Heart right ventricle (tissue), 16 donors: ENCODE data around the gene YRDC. TPM values are rescaled to one million over a fixed set of nuclear protein-coding genes. Genes with fewer than 3 reads are reported as not detected.

ENCODE experiments used
- ATAC-seq, 8 donors: fragments of 200-7000 bp; cut with Tn5 transposase; one replicate each; pipeline ENCODE4 v1.9.1; 2020; ENCODE audit warnings: mild to moderate bottlenecking in 8 of 8, moderate library complexity in 8 of 8, moderate number of reproducible peaks in 1 of 8
- DNase-seq, 2 donors: peaks; one replicate each; pipeline ENCODE4 v3.0.0-alpha.2; 2020
- H3K27ac ChIP-seq, 10 donors: fragments of 200-600 bp; sonication (generic) in 2 of 10; one replicate each; pipeline versions ENCODE4 v1.5.0 to v1.8.0; 2020 to 2022; ENCODE audit warnings: mild to moderate bottlenecking in 3 of 10
- H3K27me3 ChIP-seq, 7 donors: fragments of 200-600 bp; one replicate each; pipeline ENCODE4 v1.8.0; 2021 to 2022; ENCODE audit warnings: mild to moderate bottlenecking in 2 of 7
- H3K36me3 ChIP-seq, 9 donors: fragments of 200-600 bp; sonication (generic) in 1 of 9; one replicate each; pipeline versions ENCODE4 v1.5.0 to v1.8.0; 2020 to 2022; ENCODE audit warnings: mild to moderate bottlenecking in 2 of 9
- H3K4me1 ChIP-seq, 9 donors: fragments of 200-600 bp; sonication (generic) in 1 of 9; one replicate each; pipeline versions ENCODE4 v1.5.0 to v1.8.0; 2020 to 2022; ENCODE audit warnings: mild to moderate bottlenecking in 4 of 9
- H3K4me3 ChIP-seq, 10 donors: fragments of 200-600 bp; sonication (generic) in 2 of 10; one replicate each; pipeline versions ENCODE4 v1.5.0 to v1.8.0; 2020 to 2022; ENCODE audit warnings: mild to moderate bottlenecking in 7 of 10, moderate library complexity in 2 of 10
- H3K9me3 ChIP-seq, 11 donors: fragments of 200-600 bp in 10 of 11; sonication (generic) in 2 of 11; one replicate each; pipeline versions ENCODE4 v1.5.0 to v1.8.0; 2013 to 2022; ENCODE audit warnings: mild to moderate bottlenecking in 2 of 11, control low read depth in 1 of 11, moderate library complexity in 1 of 11
- WGBS, 2 donors: extraction: QIAGEN DNeasy Blood & Tissue Kit; methylation state at CpG; one replicate each; pipeline ENCODE4 v1.1.7; 2013; ENCODE audit warnings: inconsistent platforms in 1 of 2; 5-methylcytosine and 5-hydroxymethylcytosine counted together
- intact Hi-C, 10 donors: fragments of 100-400 bp; cut with DNase I; formaldehyde crosslinking; loops; one replicate each; pipeline versions ENCODE4 v1.11.1 to v1.14.2; 2022
- polyA plus RNA-seq, 2 donors: library from polyadenylated mRNA; stranded (reverse); fragments of 200-250 nt; gene quantifications; one replicate each; pipeline ENCODE4 v1.2.3, GENCODE V29; 2013
- total RNA-seq, 10 donors: library from RNA; stranded (reverse); fragmentation: NEBNext Ultra II Directional in 3 of 10; extraction: Animal tissue kit (Norgen Biotek cat#: 25700) in 3 of 10; gene quantifications; one replicate each; pipeline versions ENCODE4 v1.2.1 to v1.2.4, GENCODE V29; 2021 to 2023
- TF ChIP-seq, protein P1 (sequence below), 9 donors: fragments of 200-600 bp; sonication (generic) in 2 of 9; IDR thresholded peaks; one replicate each; pipeline versions ENCODE4 v1.5.0 to v1.8.0; 2021 to 2022; ENCODE audit warnings: antibody characterized with exemption in 9 of 9, mild to moderate bottlenecking in 5 of 9, moderate library complexity in 1 of 9
- donor health status: Arrhythmogenic right ventricular cardiomyopathy.
- donor health status: ischemic (EF 13 %, LVEDD 7.1; RV severe dilation, severe dysfunction).
- donor health status: healthy with polysubstance abuse.
- donor health status: DM: no; HTN: yes; CAD: no.
- donor health status: DM: no; HTN: no; CAD: no.
- donor health status: ischemic (EF 25% LVEDD 6.9; RV normal size, moderate dysfunction).
- donor health status: ischemic (EF 25% LVEDD 5.7; RV mildly dilated, moderate dysfunction).
- donor health status: healthy.
- donor health status: DM: yes; HTN: yes; CAD: no.
- donor health status: Ischemic cardiomyopathy.
- donor health status: ischemic (EF 35%, LVEDD 5.7; RV mildly dilated, moderate dysfunction).
- donor health status: nonischemic (EF 11% LVEDD 7.7; RV severe dilation, severe dysfunction).
- donor health status: DM: yes; HTN: yes; CAD: no.
- donor health status: PGD.
- donor health status: ischemic (EF 29% LVEDD 5.4; RV normal size, mild dysfunction).
- donor health status: nonischemic (EF 23%, LVEDD 6.1; RV moderate dilation, normal function).

Gene YRDC
- total and polyA plus RNA-seq, 12 donors = 3.3 to 15.9 (median 5.5) TPM

DNA sequence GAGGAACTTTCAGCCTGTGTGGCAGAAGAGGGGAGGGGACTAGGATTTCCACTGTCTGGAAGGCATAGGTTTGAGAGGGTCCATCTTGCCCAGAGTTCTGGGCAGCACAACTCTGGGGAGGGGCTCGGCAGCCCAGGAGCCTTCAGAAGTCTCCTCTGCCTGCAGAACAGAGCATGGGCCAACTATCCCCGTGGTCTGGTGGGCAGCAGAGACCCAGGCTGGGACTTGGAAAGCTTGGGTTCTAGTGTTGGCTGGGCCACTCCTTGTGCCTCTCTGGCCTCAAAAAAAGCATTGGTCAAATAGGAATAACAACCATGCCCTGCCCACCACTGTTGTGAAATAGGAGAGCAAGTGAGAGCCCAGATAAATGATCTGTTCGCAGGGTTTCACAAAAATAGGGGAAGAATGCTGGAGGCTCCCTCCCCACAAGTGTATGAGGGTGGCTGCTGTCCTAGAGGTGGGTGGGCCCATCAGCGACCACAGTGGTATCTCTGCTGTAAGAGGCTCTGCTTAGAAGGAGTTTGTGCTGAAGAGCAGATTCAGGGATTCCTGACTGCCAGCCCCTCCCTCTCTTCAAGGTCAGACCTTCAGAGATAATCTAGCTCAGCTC is 52.0 kb downstream of the YRDC start:
- H3K9me3 ChIP-seq = no peaks in the 10 kb centered on the region
- DNase-seq (no peak), ATAC-seq (no peak)
- no peak overlapping the region for H3K27ac ChIP-seq
- no peaks in the 10 kb centered on the region for H3K4me1 ChIP-seq
- intact Hi-C loops = no loop called here
- 39 to 54% methylated on average over 4 of the region's 4 CpGs for WGBS, 2 donors
- TF ChIP-seq, protein P1, sequence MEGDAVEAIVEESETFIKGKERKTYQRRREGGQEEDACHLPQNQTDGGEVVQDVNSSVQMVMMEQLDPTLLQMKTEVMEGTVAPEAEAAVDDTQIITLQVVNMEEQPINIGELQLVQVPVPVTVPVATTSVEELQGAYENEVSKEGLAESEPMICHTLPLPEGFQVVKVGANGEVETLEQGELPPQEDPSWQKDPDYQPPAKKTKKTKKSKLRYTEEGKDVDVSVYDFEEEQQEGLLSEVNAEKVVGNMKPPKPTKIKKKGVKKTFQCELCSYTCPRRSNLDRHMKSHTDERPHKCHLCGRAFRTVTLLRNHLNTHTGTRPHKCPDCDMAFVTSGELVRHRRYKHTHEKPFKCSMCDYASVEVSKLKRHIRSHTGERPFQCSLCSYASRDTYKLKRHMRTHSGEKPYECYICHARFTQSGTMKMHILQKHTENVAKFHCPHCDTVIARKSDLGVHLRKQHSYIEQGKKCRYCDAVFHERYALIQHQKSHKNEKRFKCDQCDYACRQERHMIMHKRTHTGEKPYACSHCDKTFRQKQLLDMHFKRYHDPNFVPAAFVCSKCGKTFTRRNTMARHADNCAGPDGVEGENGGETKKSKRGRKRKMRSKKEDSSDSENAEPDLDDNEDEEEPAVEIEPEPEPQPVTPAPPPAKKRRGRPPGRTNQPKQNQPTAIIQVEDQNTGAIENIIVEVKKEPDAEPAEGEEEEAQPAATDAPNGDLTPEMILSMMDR (IDR thresholded peaks at IDR 0.05) = no peak
- H3K36me3 ChIP-seq = no peaks in the 10 kb centered on the region
- peaks cover 0 to 92% (median 89%) of the 10 kb centered on the region in 7 donors for H3K27me3 ChIP-seq
- H3K4me3 ChIP-seq = no peak overlapping the region

GRCh38 chr1:37755290-37755689 is 52.7 kb downstream of the YRDC start:
- H3K9me3 ChIP-seq = no peaks in the 10 kb centered on the region
- no peak for DNase-seq
- H3K4me1 ChIP-seq = no peaks in the 10 kb centered on the region
- H3K36me3 ChIP-seq = no peaks in the 10 kb centered on the region
- peaks cover 0 to 93% (median 91%) of the 10 kb centered on the region in 7 donors for H3K27me3 ChIP-seq
- WGBS, 2 donors = 80 to 93% methylated on average over 1 of the region's 1 CpG
- no peak overlapping the region for H3K4me3 ChIP-seq
- TF ChIP-seq, protein P1 (IDR thresholded peaks at IDR 0.05) = no peak
- intact Hi-C loops = no loop called here
- no peak for ATAC-seq
- no peak overlapping the region for H3K27ac ChIP-seq

- 4 to 6% methylated on average over 49 to 50 of the region's 52 CpGs for WGBS, 2 donors
- DNase-seq (no peak), ATAC-seq (no peak)
- peaks cover 0 to 93% (median 91%) of the 10 kb centered on the region in 7 donors for H3K27me3 ChIP-seq
- TF ChIP-seq, protein P1 (IDR thresholded peaks at IDR 0.05) = no peak
- no peaks in the 10 kb centered on the region for H3K4me1 ChIP-seq
- intact Hi-C loops = no loop called here
- no peak overlapping the region for H3K4me3 ChIP-seq
- no peaks in the 10 kb centered on the region for H3K9me3 ChIP-seq
- H3K36me3 ChIP-seq = no peaks in the 10 kb centered on the region
- no peak overlapping the region for H3K27ac ChIP-seq
Observed at GRCh38 chr1:37753473-37754321, 54.3 kb downstream of the YRDC start.

Other genes with a start within 250 kb of the YRDC start
- gene GNL2, start 212.3 kb downstream of the YRDC start, total RNA-seq = 10 to 100 TPM; 20.2 to 35.4 (median 22.3) TPM
- 100 to 1,000 TPM in 1 of 2 donors, 10 to 100 TPM in 1; 41.5 to 196 TPM for gene GNL2, start 212.3 kb downstream of the YRDC start, polyA plus RNA-seq
- gene RSPO1, start 173.3 kb downstream of the YRDC start, total RNA-seq = under 1 TPM in 2 of 10 donors, not detected in 8; 0.10 to 0.35 TPM
- gene RSPO1, start 173.3 kb downstream of the YRDC start, polyA plus RNA-seq = under 1 TPM in 1 of 2 donors, not detected in 1; 0.03 TPM
- gene CDCA8, start 115.7 kb downstream of the YRDC start, total RNA-seq = 1 to 10 TPM in 1 of 10 donors, under 1 TPM in 8, not detected in 1; 0.09 to 2.9 (median 0.42) TPM
- gene CDCA8, start 115.7 kb downstream of the YRDC start, polyA plus RNA-seq = under 1 TPM; 0.29 to 0.41 TPM
- gene EPHA10, start 43.1 kb downstream of the YRDC start, total RNA-seq = under 1 TPM in 4 of 10 donors, not detected in 6; 0.04 to 0.15 (median 0.06) TPM
- under 1 TPM; 0.04 to 0.15 TPM for gene EPHA10, start 43.1 kb downstream of the YRDC start, polyA plus RNA-seq
- gene MANEAL, start 14.4 kb downstream of the YRDC start, total RNA-seq = 1 to 10 TPM in 8 of 10 donors, under 1 TPM in 2; 0.69 to 3.1 (median 1.6) TPM
- under 1 TPM; 0.66 to 0.75 TPM for gene MANEAL, start 14.4 kb downstream of the YRDC start, polyA plus RNA-seq
- 10 to 100 TPM; 37.8 to 53.0 (median 46.0) TPM for gene C1orf122, start 418 bp downstream of the YRDC start, total RNA-seq
- 10 to 100 TPM; 45.9 to 48.1 TPM for gene C1orf122, start 418 bp downstream of the YRDC start, polyA plus RNA-seq
- 10 to 100 TPM; 10.0 to 17.1 (median 11.0) TPM for gene MTF1, start 51.4 kb upstream of the YRDC start, total RNA-seq
- gene MTF1, start 51.4 kb upstream of the YRDC start, polyA plus RNA-seq = 1 to 10 TPM; 1.5 to 2.1 TPM
- gene INPP5B, start 138.8 kb upstream of the YRDC start, total RNA-seq = 10 to 100 TPM in 9 of 10 donors, 1 to 10 TPM in 1; 8.7 to 16.7 (median 12.5) TPM
- gene INPP5B, start 138.8 kb upstream of the YRDC start, polyA plus RNA-seq = 10 to 100 TPM in 1 of 2 donors, 1 to 10 TPM in 1; 4.1 to 17.3 TPM
- 10 to 100 TPM; 21.0 to 30.3 (median 27.1) TPM for gene SF3A3, start 181.8 kb upstream of the YRDC start, total RNA-seq
- 10 to 100 TPM; 14.2 to 18.6 TPM for gene SF3A3, start 181.8 kb upstream of the YRDC start, polyA plus RNA-seq
- gene FHL3, start 197.3 kb upstream of the YRDC start, total RNA-seq = 10 to 100 TPM in 3 of 10 donors, 1 to 10 TPM in 7; 5.8 to 23.8 (median 8.3) TPM
- gene FHL3, start 197.3 kb upstream of the YRDC start, polyA plus RNA-seq = 10 to 100 TPM; 11.6 to 14.9 TPM
- 10 to 100 TPM; 24.1 to 59.8 (median 37.1) TPM for gene UTP11, start 204.5 kb upstream of the YRDC start, total RNA-seq
- 10 to 100 TPM; 22.9 to 34.2 TPM for gene UTP11, start 204.5 kb upstream of the YRDC start, polyA plus RNA-seq
- under 1 TPM in 2 of 10 donors, not detected in 8; 0.13 to 0.22 TPM for gene POU3F1, start 238.6 kb upstream of the YRDC start, total RNA-seq
- under 1 TPM in 1 of 2 donors, not detected in 1; 0.03 TPM for gene POU3F1, start 238.6 kb upstream of the YRDC start, polyA plus RNA-seq